Liver (tissue), 9 donors: ENCODE measurements around the gene CDKN2AIPNL. TPM values are rescaled to one million over a fixed set of nuclear protein-coding genes. Genes with fewer than 3 reads are reported as not detected.
A peak's percentile ranks its signal among the peaks of the same experiment; 100 is the strongest.

Experiments
- DNase-seq: peaks from one replicate; pipeline ENCODE4 v3.0.0-alpha.2; 2017; ENCODE audit warnings: low spot score
- H3K27ac ChIP-seq, 2 donors: one replicate each; pipeline ENCODE4 v1.7.0; 2013; ENCODE audit warnings: inconsistent platforms in 2 of 2, low read length in 2 of 2, control low read depth in 1 of 2, low read depth in 1 of 2, mild to moderate bottlenecking in 1 of 2
- H3K27me3 ChIP-seq, 4 donors: one replicate each; pipeline versions ENCODE4 v1.6.1 to v1.7.0; 2013; ENCODE audit warnings: low read length in 3 of 4, inconsistent platforms in 1 of 4, mild to moderate bottlenecking in 1 of 4, moderate library complexity in 1 of 4; ENCODE audit not compliant: control insufficient read depth in 4 of 4, insufficient read depth in 4 of 4
- H3K36me3 ChIP-seq, 4 donors: one replicate each; pipeline versions ENCODE4 v1.6.1 to v1.7.0; 2013; ENCODE audit warnings: low read length in 3 of 4, mild to moderate bottlenecking in 3 of 4, low read depth in 1 of 4, moderate library complexity in 1 of 4; ENCODE audit not compliant: control insufficient read depth in 4 of 4, insufficient read depth in 3 of 4
- H3K4me1 ChIP-seq, 4 donors: one replicate each; pipeline versions ENCODE4 v1.6.1 to v1.7.0; 2013; ENCODE audit warnings: low read length in 3 of 4, mild to moderate bottlenecking in 3 of 4, moderate library complexity in 1 of 4; ENCODE audit not compliant: control insufficient read depth in 4 of 4, insufficient read depth in 4 of 4
- H3K4me3 ChIP-seq, 3 donors: one replicate each; pipeline versions ENCODE4 v1.6.1 to v1.7.0; 2013; ENCODE audit warnings: low read length in 3 of 3, control low read depth in 1 of 3, low read depth in 1 of 3, mild to moderate bottlenecking in 1 of 3
- H3K9ac ChIP-seq, 2 donors: one replicate each; pipeline ENCODE4 v1.7.0; 2013; ENCODE audit warnings: low read length in 2 of 2, mild to moderate bottlenecking in 2 of 2, moderate library complexity in 2 of 2, control low read depth in 1 of 2, low read depth in 1 of 2
- H3K9me3 ChIP-seq, 4 donors: one replicate each; pipeline versions ENCODE4 v1.6.1 to v1.7.0; 2013; ENCODE audit warnings: low read length in 3 of 4; ENCODE audit not compliant: control insufficient read depth in 4 of 4
- ATF3 ChIP-seq: IDR thresholded peaks from 2 replicates; pipeline ENCODE4 v1.6.1; 2016; ENCODE audit warnings: antibody characterized with exemption
- CTCF ChIP-seq: fragments of 150-350 bp; IDR thresholded peaks from 2 replicates; pipeline ENCODE4 v1.5.1; 2017; ENCODE audit warnings: improper control_type of control experiment, low read depth, low read length; ENCODE audit not compliant: missing input control
- EGR1 ChIP-seq, 2 donors: IDR thresholded peaks; 2 replicates each; pipeline ENCODE4 v1.6.1; 2016 to 2018; ENCODE audit warnings: antibody characterized with exemption in 2 of 2, low read depth in 2 of 2
- FOXA1 ChIP-seq: IDR thresholded peaks from 2 replicates; pipeline ENCODE4 v1.6.1; 2016; ENCODE audit warnings: antibody characterized with exemption
- FOXA2 ChIP-seq: IDR thresholded peaks from 2 replicates; pipeline ENCODE4 v1.6.1; 2016; ENCODE audit warnings: antibody characterized with exemption
- GABPA ChIP-seq, 2 donors: IDR thresholded peaks in 1 of 2; conservative IDR thresholded peaks in 1 of 2; 2 replicates each; pipeline ENCODE4 v1.6.1; 2016; ENCODE audit warnings: antibody characterized with exemption in 2 of 2, mild to moderate bottlenecking in 1 of 2, moderate library complexity in 1 of 2
- HNF4A ChIP-seq, 2 donors: conservative IDR thresholded peaks; 2 replicates each; pipeline ENCODE4 v1.6.1; 2016; ENCODE audit warnings: antibody characterized with exemption in 2 of 2, mild to moderate bottlenecking in 2 of 2
- HNF4G ChIP-seq: IDR thresholded peaks from 2 replicates; pipeline ENCODE4 v1.6.1; 2016; ENCODE audit warnings: antibody characterized with exemption
- JUND ChIP-seq, 2 donors: IDR thresholded peaks; 2 replicates each; pipeline ENCODE4 v1.6.1; 2016; ENCODE audit warnings: antibody characterized with exemption in 2 of 2
- MAX ChIP-seq: IDR thresholded peaks from 2 replicates; pipeline ENCODE4 v1.6.1; 2016; ENCODE audit warnings: antibody characterized with exemption
- NR2F2 ChIP-seq: IDR thresholded peaks from 2 replicates; pipeline ENCODE4 v1.6.1; 2016; ENCODE audit warnings: antibody characterized with exemption
- RAD21 ChIP-seq, 2 donors: IDR thresholded peaks; 2 replicates each; pipeline ENCODE4 v1.6.1; 2016; ENCODE audit warnings: antibody characterized with exemption in 2 of 2, mild to moderate bottlenecking in 2 of 2
- REST ChIP-seq: IDR thresholded peaks from 2 replicates; pipeline ENCODE4 v1.6.1; 2016; ENCODE audit warnings: antibody characterized with exemption, mild to moderate bottlenecking
- RXRA ChIP-seq, 2 donors: IDR thresholded peaks; 2 replicates each; pipeline ENCODE4 v1.6.1; 2017 to 2018; ENCODE audit warnings: antibody characterized with exemption in 2 of 2, mild to moderate bottlenecking in 1 of 2
- SP1 ChIP-seq: IDR thresholded peaks from 2 replicates; pipeline ENCODE4 v1.6.1; 2018; ENCODE audit warnings: antibody characterized with exemption, mild to moderate bottlenecking
- TAF1 ChIP-seq: conservative IDR thresholded peaks from 2 replicates; pipeline ENCODE4 v1.6.1; 2016; ENCODE audit warnings: antibody characterized with exemption, mild to moderate bottlenecking
- YY1 ChIP-seq: IDR thresholded peaks from 2 replicates; pipeline ENCODE4 v1.6.1; 2016; ENCODE audit warnings: antibody characterized with exemption, mild to moderate bottlenecking
- ZBTB33 ChIP-seq: IDR thresholded peaks from 2 replicates; pipeline ENCODE4 v1.6.1; 2016; ENCODE audit warnings: antibody characterized with exemption
- WGBS: extraction: QIAGEN DNeasy Blood & Tissue Kit; methylation state at CpG from one replicate; pipeline ENCODE4 v1.1.7; 2013; 5-methylcytosine and 5-hydroxymethylcytosine counted together
- polyA plus RNA-seq, 2 donors: library from polyadenylated mRNA; stranded (reverse) in 1 of 2; unstranded in 1 of 2; fragments of 200-250 nt in 1 of 2; fragments of >200 nt in 1 of 2; fragmentation: Nextera tagmentation in 1 of 2; extraction: Ambion mirVana in 1 of 2; gene quantifications; one replicate each; pipeline versions ENCODE4 v1.2.1 to v1.2.3, GENCODE V29; 2013 to 2015
- total RNA-seq, 2 donors: library from RNA; depleted of rRNA; stranded (reverse); fragments of >200 nt; gene quantifications; one replicate each; pipeline ENCODE4 v1.2.3, GENCODE V29; 2014
- donor health status: healthy.
- donor health status: healthy.
- donor health status: healthy.
- donor health status: healthy.
- donor health status: healthy.

The CDKN2AIPNL gene
- total and polyA plus RNA-seq, 4 donors: 7.2 to 13.3 (median 9.3) TPM

- H3K9ac ChIP-seq: no peak overlapping the region
Observed at GRCh38 chr5:134438721-134439123, 27.0 kb upstream of the CDKN2AIPNL start.

GRCh38 chr5:134437847-134438581 lies 26.3 kb upstream of the CDKN2AIPNL start:
- H3K9me3 ChIP-seq: no peaks in the 10 kb centered on the region
- H3K4me1 ChIP-seq: peaks cover 11 to 39% (median 31%) of the 10 kb centered on the region in 4 donors
- WGBS: 68% methylated on average over 7 of the region's 7 CpGs
- H3K4me3 ChIP-seq: no peak overlapping the region
- TF ChIP-seq GABPA (IDR thresholded peaks at IDR 0.05 in 1 of 2, conservative IDR thresholded peaks at IDR 0.05 in 1 of 2) (no peak), HNF4G (no peak), FOXA1 (no peak), JUND (IDR thresholded peaks at IDR 0.05) (no peak), CTCF (no peak), FOXA2 (no peak), NR2F2 (no peak), RXRA (IDR thresholded peaks at IDR 0.05) (no peak), EGR1 (IDR thresholded peaks at IDR 0.05; ENCODE audit: low read depth in 2 of 2) (no peak), RAD21 (IDR thresholded peaks at IDR 0.05) (no peak), ZBTB33 (no peak), REST (no peak), MAX (no peak), TAF1 (no peak), YY1 (no peak), SP1 (no peak), HNF4A (conservative IDR thresholded peaks at IDR 0.05) (no peak), ATF3 (no peak)
- H3K9ac ChIP-seq: no peak overlapping the region
- no peak for DNase-seq
- H3K27me3 ChIP-seq: no peaks in the 10 kb centered on the region
- H3K36me3 ChIP-seq: no peaks in the 10 kb centered on the region
- H3K27ac ChIP-seq: peak overlapping the region in 1 of 2 donors; percentile 14

More at GRCh38 chr5:134438721-134439123, 27.0 kb upstream of the CDKN2AIPNL start:
- Histone ChIP-seq H3K4me3 (no peak overlapping the region), H3K4me1 (peaks cover 11 to 35% (median 27%) of the 10 kb centered on the region in 4 donors), H3K27me3 (no peaks in the 10 kb centered on the region), H3K36me3 (no peaks in the 10 kb centered on the region), H3K27ac (peak overlapping the region; percentile 74 to 80), H3K9me3 (no peaks in the 10 kb centered on the region)
- TF ChIP-seq FOXA2: no peak
- no peak for TF ChIP-seq JUND (IDR thresholded peaks at IDR 0.05)
- 86% methylated on average over 7 of the region's 7 CpGs for WGBS
- DNase-seq: no peak
